ENCODE measurements around the gene BEX5. TPM values are rescaled to one million over a fixed set of nuclear protein-coding genes. Genes with fewer than 3 reads are reported as not detected.
A peak's percentile ranks its signal among the peaks of the same experiment; 100 is the strongest.
"Not testable (repeated sequence)": the region's sequence is repeated elsewhere in the genome, so short reads cannot be mapped to it uniquely, and the experiment has no call there.

The BEX5 gene
- total RNA-seq: 0.86 and 1.3 TPM in 2 replicates

DNA sequence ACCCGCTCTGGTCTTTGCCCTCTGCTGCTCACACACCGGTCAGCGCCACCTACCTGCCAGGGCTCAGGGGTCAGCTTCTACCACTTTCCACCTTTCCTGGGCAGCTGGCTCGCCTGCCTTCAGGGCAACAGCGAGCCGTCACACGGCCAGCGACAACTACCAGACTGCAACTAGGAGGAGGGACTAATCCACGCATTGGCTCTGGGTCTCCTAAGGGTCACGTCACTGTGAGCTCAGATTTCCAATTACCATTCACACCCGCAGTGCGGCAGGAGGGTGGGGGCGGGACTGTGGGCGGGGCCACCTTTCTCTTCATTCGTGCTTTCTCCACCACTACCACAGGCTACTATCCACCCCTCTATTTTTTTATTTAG, at the start of gene BEX5:
BEX5 (minus strand) TSS at position 172 of the 374 bp plus-strand sequence. CDS start 1,712 bp downstream, outside the sequence.
- intact Hi-C loops (cut with micrococcal nuclease): no loop called here
- Mint-ChIP-seq H3K36me3 (ENCODE audit: low read depth) (no peaks in the 10 kb centered on the region), H3K27me3 (ENCODE audit: insufficient read depth) (no peaks in the 10 kb centered on the region), H3K9me3 (no peaks in the 10 kb centered on the region), H3K4me3 (peak within 1 kb of the TSS; percentile 93), H3K27ac (peak within 1 kb of the TSS; percentile 88), H3K4me1 (ENCODE audit: low read depth) (peaks cover 24% of the 10 kb centered on the region)
- DNase-seq (ENCODE audit: low spot score): peak; percentile 13

DNA sequence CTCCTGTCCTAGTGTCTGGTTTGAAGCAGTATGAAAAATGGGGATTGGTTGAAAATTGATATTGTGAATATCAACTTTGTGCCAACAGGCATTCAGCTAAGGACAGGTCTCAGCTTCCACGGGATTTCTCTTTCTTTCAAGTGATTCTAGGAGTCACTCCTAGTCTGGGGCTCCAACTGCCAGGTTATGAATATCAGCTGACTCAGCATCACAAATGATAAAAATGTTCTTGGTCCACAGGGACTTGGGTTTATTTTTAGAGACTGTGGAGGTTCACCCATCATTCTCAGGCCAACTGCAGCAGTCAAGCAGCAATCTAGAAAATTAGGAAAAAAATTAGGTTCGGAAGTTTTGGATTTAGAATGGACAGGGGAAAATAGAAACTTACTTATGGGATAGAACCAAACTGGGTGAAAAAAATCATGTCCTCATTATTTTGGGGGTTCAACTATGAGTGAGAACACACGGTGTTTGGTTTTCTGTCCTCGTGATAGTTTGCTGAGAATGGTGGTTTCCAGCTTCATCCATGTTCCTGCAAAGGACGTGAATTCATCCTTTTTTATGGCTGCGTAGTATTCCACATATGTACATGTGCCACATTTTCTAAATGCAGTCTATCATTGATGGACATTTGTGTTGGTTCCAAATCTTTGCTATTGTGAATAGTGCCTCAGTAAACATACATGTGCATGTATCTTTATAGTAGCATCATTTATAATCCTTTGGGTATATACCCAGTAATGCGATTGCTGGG, 30.4 kb upstream of the BEX5 start:
- DNase-seq (ENCODE audit: low spot score): no peak
- Mint-ChIP-seq H3K4me3 (no peak overlapping the region), H3K9me3 (no peaks in the 10 kb centered on the region), H3K4me1 (ENCODE audit: low read depth) (no peaks in the 10 kb centered on the region), H3K36me3 (ENCODE audit: low read depth) (no peaks in the 10 kb centered on the region), H3K27ac (no peak overlapping the region), H3K27me3 (ENCODE audit: insufficient read depth) (no peaks in the 10 kb centered on the region)
- intact Hi-C loops (cut with micrococcal nuclease): no loop called here

DNA sequence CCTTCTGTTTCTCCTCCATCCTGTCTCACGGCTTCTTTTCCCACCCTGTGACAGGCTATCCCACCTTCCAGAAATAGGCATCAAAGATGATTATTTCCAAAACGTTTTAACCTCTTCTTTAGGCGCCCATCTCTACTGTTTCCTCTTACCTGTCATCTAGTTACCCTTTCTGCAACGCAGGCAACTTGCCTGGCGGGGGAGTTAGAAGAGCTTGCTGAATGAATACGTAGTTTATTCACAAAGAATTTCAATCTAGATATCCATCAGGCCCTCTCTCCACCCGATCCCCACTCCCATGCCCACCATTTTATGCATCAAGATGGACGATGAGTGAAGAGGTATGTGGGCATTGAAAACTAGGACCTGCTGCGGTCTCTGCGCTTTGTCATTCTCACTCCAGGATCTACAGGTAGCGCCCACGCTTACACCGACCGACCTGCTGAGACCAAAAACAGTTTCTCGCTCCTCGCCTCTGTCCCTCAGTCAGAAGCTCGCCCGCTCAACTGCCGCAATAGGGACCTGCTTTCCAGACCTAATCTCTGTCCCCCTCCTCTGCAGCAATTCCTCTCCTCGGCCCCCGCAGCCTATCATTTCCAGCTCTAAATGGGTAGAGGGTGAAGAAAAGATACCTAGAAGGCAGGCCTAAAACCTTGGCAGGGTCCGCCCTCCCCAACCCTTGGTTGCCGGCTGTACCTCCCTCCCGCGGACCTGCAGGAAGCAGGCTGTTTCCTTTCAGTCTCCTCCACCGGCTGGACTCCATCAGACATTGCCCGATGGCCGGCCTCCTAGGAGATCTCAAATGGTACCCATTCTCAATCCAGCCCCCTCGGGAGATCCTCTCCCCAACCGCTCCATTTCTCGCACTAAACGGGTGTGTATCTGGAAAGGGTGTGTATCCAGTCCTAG, 624 bp downstream of the BEX5 start:
- peak overlapping the region; percentile 93 for H3K4me3 Mint-ChIP-seq
- no peak for DNase-seq (ENCODE audit: low spot score)
- no peaks in the 10 kb centered on the region for H3K27me3 Mint-ChIP-seq (ENCODE audit: insufficient read depth)
- H3K9me3 Mint-ChIP-seq: no peaks in the 10 kb centered on the region
- intact Hi-C loops (cut with micrococcal nuclease): no loop called here
- peaks cover 24% of the 10 kb centered on the region for H3K4me1 Mint-ChIP-seq (ENCODE audit: low read depth)
- no peaks in the 10 kb centered on the region for H3K36me3 Mint-ChIP-seq (ENCODE audit: low read depth)
- peak overlapping the region; percentile 88 for H3K27ac Mint-ChIP-seq

DNA sequence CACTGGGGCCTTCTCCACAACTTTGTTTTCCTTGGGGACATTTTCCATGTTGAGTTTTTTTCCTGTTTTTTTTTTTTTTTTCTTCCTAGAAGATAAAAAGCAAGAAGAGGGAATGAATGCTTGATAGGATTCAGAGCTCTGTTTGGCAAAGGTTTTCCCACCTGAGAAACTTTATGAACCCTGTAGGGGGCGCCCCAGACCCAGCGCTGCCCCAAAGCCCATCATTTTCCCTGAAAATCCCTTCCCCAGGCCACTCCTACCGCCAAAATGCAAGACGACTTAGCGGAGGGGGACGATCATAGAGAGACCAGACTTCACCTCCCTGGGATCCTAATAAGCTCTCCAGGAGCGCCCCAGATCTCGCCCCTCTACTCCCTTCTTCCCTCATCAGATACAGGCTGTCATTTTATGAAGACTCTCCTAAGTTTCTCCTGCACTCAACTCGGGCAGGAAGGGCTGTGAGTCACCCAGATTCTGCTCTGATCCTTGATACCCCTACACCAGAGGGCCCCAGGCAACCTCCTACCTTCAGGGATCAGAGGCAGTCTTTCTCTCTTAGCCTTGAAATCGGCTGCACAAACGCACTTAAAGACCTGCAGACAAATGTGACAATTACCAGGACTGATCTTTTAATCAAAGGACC, 1.4 kb downstream of the BEX5 start:
- H3K27ac Mint-ChIP-seq: no peak overlapping the region
- DNase-seq (ENCODE audit: low spot score): no peak
- H3K4me1 Mint-ChIP-seq (ENCODE audit: low read depth): peaks cover 24% of the 10 kb centered on the region
- no peaks in the 10 kb centered on the region for H3K27me3 Mint-ChIP-seq (ENCODE audit: insufficient read depth)
- no peaks in the 10 kb centered on the region for H3K36me3 Mint-ChIP-seq (ENCODE audit: low read depth)
- intact Hi-C loops (cut with micrococcal nuclease): no loop called here
- H3K4me3 Mint-ChIP-seq: peak overlapping the region; percentile 93
- no peaks in the 10 kb centered on the region for H3K9me3 Mint-ChIP-seq

GRCh38 chrX:102142274-102142673, 13.5 kb downstream of the BEX5 start, which contains the start of gene TCEAL6:
Gene TCEAL6, minus strand, starts transcription at chrX:102142481.
- H3K27me3 Mint-ChIP-seq (ENCODE audit: insufficient read depth): peaks cover 15% of the 10 kb centered on the region
- DNase-seq (ENCODE audit: low spot score); H3K27ac Mint-ChIP-seq; H3K36me3 Mint-ChIP-seq (ENCODE audit: low read depth); H3K4me3 Mint-ChIP-seq; intact Hi-C loops (cut with micrococcal nuclease); H3K4me1 Mint-ChIP-seq (ENCODE audit: low read depth); H3K9me3 Mint-ChIP-seq: not testable (repeated sequence)

- H3K36me3 Mint-ChIP-seq (ENCODE audit: low read depth): not testable (repeated sequence)
These were observed 14.1 kb downstream of the BEX5 start for GRCh38 chrX:102141631-102142030.

DNA sequence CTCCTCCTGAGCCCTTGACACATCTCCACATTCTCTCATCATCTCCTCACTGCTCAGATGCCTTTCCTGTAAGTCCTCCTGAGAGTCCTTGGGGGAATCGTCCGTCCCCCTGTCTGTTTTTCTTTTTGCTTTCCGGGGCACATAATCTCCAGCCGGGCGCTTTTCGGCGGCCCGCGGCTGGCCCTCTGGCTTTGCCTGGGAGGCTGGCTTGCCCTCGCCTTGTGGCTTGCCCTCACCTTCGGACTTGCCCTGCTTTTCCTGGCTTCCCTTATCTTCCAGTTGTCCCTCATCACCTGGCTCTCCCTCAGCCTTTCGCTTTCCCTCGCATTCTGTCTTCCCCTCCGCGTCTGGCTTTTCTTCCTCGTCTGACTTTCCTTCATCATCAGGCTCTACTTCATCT, 14.9 kb downstream of the BEX5 start:
- H3K4me1 Mint-ChIP-seq (ENCODE audit: low read depth): not testable (repeated sequence)

More at GRCh38 chrX:102141631-102142030, 14.1 kb downstream of the BEX5 start:
- H3K4me1 Mint-ChIP-seq (ENCODE audit: low read depth); H3K4me3 Mint-ChIP-seq; intact Hi-C loops (cut with micrococcal nuclease); H3K27ac Mint-ChIP-seq; DNase-seq (ENCODE audit: low spot score); H3K9me3 Mint-ChIP-seq: not testable (repeated sequence)
- peaks cover 14% of the 10 kb centered on the region for H3K27me3 Mint-ChIP-seq (ENCODE audit: insufficient read depth)

GRCh38 chrX:102138064-102138463, 17.7 kb downstream of the BEX5 start:
- no peaks in the 10 kb centered on the region for H3K4me1 Mint-ChIP-seq (ENCODE audit: low read depth)
- intact Hi-C loops (cut with micrococcal nuclease): no loop called here
- DNase-seq (ENCODE audit: low spot score): no peak
- no peak overlapping the region for H3K4me3 Mint-ChIP-seq
- H3K36me3 Mint-ChIP-seq (ENCODE audit: low read depth): no peaks in the 10 kb centered on the region
- H3K27me3 Mint-ChIP-seq (ENCODE audit: insufficient read depth): peaks cover 8% of the 10 kb centered on the region
- no peaks in the 10 kb centered on the region for H3K9me3 Mint-ChIP-seq
- H3K27ac Mint-ChIP-seq: no peak overlapping the region

More for the DNA sequence above, 14.9 kb downstream of the BEX5 start:
- H3K9me3 Mint-ChIP-seq; H3K36me3 Mint-ChIP-seq (ENCODE audit: low read depth); H3K4me3 Mint-ChIP-seq; H3K27ac Mint-ChIP-seq; intact Hi-C loops (cut with micrococcal nuclease); DNase-seq (ENCODE audit: low spot score): not testable (repeated sequence)
- peaks cover 14% of the 10 kb centered on the region for H3K27me3 Mint-ChIP-seq (ENCODE audit: insufficient read depth)

DNA sequence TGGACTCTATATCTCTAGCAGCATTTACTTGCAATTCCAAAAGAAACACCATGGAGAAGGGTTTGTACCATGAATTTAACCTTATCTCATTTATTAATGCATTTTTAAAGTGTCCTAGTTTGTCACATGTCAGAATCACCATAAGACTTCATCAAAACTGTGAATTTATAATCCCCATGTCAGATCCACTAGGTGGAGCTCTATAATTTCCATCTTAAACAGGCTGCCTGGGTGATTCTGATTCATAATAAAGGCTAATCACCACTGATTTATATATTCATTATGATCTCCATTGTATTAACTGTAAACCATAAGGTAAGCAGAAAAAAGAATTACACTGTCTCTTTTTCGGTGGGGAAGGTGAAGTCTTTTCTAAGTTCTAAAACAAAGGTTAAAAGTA, 26.3 kb downstream of the BEX5 start:
- Mint-ChIP-seq H3K27ac (no peak overlapping the region), H3K27me3 (ENCODE audit: insufficient read depth) (peaks cover 11% of the 10 kb centered on the region), H3K36me3 (ENCODE audit: low read depth) (no peaks in the 10 kb centered on the region), H3K9me3 (no peaks in the 10 kb centered on the region), H3K4me1 (ENCODE audit: low read depth) (peaks cover 4% of the 10 kb centered on the region), H3K4me3 (no peak overlapping the region)
- intact Hi-C loops (cut with micrococcal nuclease): no loop called here
- DNase-seq (ENCODE audit: low spot score): no peak

DNA sequence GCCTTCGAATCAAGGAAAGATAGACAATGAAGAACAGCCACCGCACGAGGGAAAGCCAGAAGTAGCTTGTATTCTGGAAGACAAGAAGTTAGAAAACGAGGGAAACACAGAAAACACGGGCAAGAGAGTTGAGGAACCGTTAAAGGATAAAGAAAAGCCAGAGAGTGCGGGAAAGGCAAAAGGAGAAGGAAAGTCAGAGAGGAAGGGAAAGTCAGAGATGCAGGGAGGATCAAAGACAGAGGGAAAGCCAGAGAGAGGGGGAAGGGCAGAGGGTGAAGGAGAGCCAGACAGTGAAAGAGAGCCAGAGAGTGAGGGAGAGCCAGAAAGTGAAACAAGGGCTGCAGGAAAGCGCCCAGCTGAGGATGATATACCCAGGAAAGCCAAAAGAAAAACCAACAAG, 28.9 kb downstream of the BEX5 start:
- intact Hi-C loops (cut with micrococcal nuclease): no loop called here
- peaks cover 4% of the 10 kb centered on the region for H3K4me1 Mint-ChIP-seq (ENCODE audit: low read depth)
- no peak overlapping the region for H3K4me3 Mint-ChIP-seq
- H3K9me3 Mint-ChIP-seq: no peaks in the 10 kb centered on the region
- no peaks in the 10 kb centered on the region for H3K36me3 Mint-ChIP-seq (ENCODE audit: low read depth)
- H3K27me3 Mint-ChIP-seq (ENCODE audit: insufficient read depth): peaks cover 12% of the 10 kb centered on the region
- H3K27ac Mint-ChIP-seq: no peak overlapping the region
- DNase-seq (ENCODE audit: low spot score): no peak

DNA sequence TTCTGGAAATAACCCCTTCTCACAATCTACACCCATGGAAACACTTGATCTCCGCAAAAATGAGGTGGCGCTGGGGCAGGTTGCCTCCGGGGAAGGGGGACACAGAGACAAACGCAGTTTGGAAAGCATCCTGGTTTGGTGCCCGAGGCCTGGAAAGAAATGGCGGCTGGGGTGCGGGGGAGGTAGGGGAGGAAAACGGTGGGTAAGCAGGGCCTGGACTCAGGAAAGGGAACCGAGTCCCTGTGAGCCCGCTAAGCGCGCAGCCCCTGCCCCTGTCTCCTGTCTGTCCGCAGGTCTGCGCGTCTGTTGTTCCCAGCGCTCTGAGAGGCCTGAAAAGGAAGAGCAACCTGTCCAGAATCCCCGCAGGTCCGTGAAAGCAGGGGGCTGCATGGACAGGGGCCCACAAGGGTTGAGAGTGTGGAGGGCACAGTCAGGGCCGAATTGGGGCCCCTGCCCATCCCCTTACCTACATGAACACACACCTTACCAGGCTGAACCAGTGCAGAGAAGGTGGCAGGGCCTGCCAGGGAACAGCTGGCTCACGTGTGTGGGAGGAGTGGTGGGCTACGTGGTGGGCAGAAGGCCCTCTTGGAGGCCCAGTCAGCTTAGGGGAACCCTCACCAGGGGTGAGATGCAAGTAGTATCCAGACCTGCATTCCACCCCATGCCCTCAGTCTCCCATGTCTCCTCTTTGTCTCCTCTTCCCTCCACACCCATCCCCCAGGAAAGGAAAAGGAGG, 29.5 kb downstream of the BEX5 start:
- H3K36me3 Mint-ChIP-seq (ENCODE audit: low read depth); H3K4me1 Mint-ChIP-seq (ENCODE audit: low read depth); H3K27ac Mint-ChIP-seq; H3K4me3 Mint-ChIP-seq; intact Hi-C loops (cut with micrococcal nuclease); DNase-seq (ENCODE audit: low spot score); H3K9me3 Mint-ChIP-seq: not testable (repeated sequence)
- H3K27me3 Mint-ChIP-seq (ENCODE audit: insufficient read depth): peaks cover 12% of the 10 kb centered on the region

GRCh38 chrX:102125436-102125835, 30.3 kb downstream of the BEX5 start, which contains the start of gene TCEAL2:
Gene TCEAL2, plus strand, starts transcription at chrX:102125679. Its CDS starts 1,152 bp downstream, at chrX:102126831.
- intact Hi-C loops (cut with micrococcal nuclease); DNase-seq (ENCODE audit: low spot score); H3K27ac Mint-ChIP-seq; H3K4me1 Mint-ChIP-seq (ENCODE audit: low read depth); H3K36me3 Mint-ChIP-seq (ENCODE audit: low read depth); H3K9me3 Mint-ChIP-seq: not testable (repeated sequence)
- Mint-ChIP-seq H3K4me3 (peak within 1 kb of the TSS; percentile 12), H3K27me3 (ENCODE audit: insufficient read depth) (peaks cover 12% of the 10 kb centered on the region)

Measured in activated T-helper 1 cell treated with anti-CD3 and anti-CD28 coated beads, Interleukin-12 subunit alpha, Interleukin-12 subunit beta, Interleukin-2, Interleukin-4 antibody, amounts not matched to agents 30 ng/mL and 10 ng/mL and 1 ng/mL, durations not matched to agents 14 hours and 24 hours and 36 hours (primary cell).